HL-60 (cell line): ENCODE data around the gene IRGQ.

Experiments used
- POLR2AphosphoS5 ChIP-seq: IDR thresholded peaks from 2 replicates; pipeline ENCODE4 v1.6.1; 2012; ENCODE audit warnings: low read depth
- TF ChIP-seq, protein P1 (sequence below): IDR thresholded peaks from 2 replicates; pipeline ENCODE4 v1.6.1; 2012; ENCODE audit warnings: low read depth; ENCODE audit not compliant: insufficient replicate concordance
- TF ChIP-seq, protein P2 (sequence below): IDR thresholded peaks from one replicate; pipeline ENCODE4 v1.5.1; 2011; ENCODE audit warnings: low read length, control low read depth, inconsistent platforms; ENCODE audit not compliant: insufficient read depth

DNA sequence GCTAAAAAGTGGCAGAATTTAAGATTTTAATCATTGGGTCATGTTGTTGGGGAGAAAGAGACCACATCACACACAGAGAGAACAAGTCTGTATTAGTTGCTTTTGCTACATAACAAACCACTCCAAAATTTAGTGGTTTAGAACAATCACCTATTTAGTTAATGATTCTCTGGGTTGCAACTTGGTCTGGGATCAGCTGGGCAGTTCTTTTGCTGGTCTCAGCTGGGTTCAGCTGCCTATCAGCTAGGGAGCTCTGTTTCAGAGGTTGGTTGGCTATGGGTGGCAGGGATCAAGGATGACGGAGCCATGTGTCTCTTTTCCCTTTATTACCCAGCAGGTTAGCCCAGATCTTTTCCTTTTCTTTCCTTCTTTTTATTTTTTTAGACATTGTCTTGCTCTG, 11.4 kb downstream of the IRGQ start:
- TF ChIP-seq, protein P1, sequence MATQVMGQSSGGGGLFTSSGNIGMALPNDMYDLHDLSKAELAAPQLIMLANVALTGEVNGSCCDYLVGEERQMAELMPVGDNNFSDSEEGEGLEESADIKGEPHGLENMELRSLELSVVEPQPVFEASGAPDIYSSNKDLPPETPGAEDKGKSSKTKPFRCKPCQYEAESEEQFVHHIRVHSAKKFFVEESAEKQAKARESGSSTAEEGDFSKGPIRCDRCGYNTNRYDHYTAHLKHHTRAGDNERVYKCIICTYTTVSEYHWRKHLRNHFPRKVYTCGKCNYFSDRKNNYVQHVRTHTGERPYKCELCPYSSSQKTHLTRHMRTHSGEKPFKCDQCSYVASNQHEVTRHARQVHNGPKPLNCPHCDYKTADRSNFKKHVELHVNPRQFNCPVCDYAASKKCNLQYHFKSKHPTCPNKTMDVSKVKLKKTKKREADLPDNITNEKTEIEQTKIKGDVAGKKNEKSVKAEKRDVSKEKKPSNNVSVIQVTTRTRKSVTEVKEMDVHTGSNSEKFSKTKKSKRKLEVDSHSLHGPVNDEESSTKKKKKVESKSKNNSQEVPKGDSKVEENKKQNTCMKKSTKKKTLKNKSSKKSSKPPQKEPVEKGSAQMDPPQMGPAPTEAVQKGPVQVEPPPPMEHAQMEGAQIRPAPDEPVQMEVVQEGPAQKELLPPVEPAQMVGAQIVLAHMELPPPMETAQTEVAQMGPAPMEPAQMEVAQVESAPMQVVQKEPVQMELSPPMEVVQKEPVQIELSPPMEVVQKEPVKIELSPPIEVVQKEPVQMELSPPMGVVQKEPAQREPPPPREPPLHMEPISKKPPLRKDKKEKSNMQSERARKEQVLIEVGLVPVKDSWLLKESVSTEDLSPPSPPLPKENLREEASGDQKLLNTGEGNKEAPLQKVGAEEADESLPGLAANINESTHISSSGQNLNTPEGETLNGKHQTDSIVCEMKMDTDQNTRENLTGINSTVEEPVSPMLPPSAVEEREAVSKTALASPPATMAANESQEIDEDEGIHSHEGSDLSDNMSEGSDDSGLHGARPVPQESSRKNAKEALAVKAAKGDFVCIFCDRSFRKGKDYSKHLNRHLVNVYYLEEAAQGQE, result no peak
- TF ChIP-seq, protein P2, sequence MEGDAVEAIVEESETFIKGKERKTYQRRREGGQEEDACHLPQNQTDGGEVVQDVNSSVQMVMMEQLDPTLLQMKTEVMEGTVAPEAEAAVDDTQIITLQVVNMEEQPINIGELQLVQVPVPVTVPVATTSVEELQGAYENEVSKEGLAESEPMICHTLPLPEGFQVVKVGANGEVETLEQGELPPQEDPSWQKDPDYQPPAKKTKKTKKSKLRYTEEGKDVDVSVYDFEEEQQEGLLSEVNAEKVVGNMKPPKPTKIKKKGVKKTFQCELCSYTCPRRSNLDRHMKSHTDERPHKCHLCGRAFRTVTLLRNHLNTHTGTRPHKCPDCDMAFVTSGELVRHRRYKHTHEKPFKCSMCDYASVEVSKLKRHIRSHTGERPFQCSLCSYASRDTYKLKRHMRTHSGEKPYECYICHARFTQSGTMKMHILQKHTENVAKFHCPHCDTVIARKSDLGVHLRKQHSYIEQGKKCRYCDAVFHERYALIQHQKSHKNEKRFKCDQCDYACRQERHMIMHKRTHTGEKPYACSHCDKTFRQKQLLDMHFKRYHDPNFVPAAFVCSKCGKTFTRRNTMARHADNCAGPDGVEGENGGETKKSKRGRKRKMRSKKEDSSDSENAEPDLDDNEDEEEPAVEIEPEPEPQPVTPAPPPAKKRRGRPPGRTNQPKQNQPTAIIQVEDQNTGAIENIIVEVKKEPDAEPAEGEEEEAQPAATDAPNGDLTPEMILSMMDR, result no peak
- no peak for TF ChIP-seq POLR2AphosphoS5
